Liver (tissue), 2 donors: Measurements from ENCODE around the gene BRF1.

ENCODE experiments used
- YY1 ChIP-seq: IDR thresholded peaks from 2 replicates; pipeline ENCODE4 v1.6.1; 2016; ENCODE audit warnings: antibody characterized with exemption, mild to moderate bottlenecking
- TF ChIP-seq, protein P1 (sequence below): IDR thresholded peaks from 2 replicates; pipeline ENCODE4 v1.6.1; 2016; ENCODE audit warnings: antibody characterized with exemption, mild to moderate bottlenecking
- TF ChIP-seq, protein P2 (sequence below): fragments of 150-350 bp; IDR thresholded peaks from 2 replicates; pipeline ENCODE4 v1.5.1; 2017; ENCODE audit warnings: improper control_type of control experiment, low read depth, low read length; ENCODE audit not compliant: missing input control
- donor health status: healthy.

DNA sequence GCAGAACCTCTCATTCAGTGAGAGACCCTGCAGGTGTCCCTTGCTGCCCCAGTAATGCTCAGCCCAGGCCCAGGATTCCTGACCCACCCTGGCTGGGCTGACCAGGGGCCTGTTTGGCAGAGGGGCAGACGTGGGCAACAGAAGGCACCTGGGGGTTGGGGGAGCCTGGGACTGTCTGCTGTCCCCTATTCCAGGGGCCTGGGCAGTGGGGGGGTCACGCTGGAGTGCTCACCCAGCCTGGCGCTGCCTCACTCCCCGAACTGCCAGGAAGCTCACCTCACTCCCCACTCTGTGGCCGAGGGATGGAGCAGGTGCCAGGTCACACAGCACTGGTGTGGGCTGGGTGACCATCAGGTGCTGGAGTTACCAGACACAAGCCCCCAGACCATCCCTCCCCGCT is 97.1 kb downstream of the BRF1 start:
- TF ChIP-seq, protein P1, sequence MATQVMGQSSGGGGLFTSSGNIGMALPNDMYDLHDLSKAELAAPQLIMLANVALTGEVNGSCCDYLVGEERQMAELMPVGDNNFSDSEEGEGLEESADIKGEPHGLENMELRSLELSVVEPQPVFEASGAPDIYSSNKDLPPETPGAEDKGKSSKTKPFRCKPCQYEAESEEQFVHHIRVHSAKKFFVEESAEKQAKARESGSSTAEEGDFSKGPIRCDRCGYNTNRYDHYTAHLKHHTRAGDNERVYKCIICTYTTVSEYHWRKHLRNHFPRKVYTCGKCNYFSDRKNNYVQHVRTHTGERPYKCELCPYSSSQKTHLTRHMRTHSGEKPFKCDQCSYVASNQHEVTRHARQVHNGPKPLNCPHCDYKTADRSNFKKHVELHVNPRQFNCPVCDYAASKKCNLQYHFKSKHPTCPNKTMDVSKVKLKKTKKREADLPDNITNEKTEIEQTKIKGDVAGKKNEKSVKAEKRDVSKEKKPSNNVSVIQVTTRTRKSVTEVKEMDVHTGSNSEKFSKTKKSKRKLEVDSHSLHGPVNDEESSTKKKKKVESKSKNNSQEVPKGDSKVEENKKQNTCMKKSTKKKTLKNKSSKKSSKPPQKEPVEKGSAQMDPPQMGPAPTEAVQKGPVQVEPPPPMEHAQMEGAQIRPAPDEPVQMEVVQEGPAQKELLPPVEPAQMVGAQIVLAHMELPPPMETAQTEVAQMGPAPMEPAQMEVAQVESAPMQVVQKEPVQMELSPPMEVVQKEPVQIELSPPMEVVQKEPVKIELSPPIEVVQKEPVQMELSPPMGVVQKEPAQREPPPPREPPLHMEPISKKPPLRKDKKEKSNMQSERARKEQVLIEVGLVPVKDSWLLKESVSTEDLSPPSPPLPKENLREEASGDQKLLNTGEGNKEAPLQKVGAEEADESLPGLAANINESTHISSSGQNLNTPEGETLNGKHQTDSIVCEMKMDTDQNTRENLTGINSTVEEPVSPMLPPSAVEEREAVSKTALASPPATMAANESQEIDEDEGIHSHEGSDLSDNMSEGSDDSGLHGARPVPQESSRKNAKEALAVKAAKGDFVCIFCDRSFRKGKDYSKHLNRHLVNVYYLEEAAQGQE, result no peak
- TF ChIP-seq YY1, result no peak
- TF ChIP-seq, protein P2, sequence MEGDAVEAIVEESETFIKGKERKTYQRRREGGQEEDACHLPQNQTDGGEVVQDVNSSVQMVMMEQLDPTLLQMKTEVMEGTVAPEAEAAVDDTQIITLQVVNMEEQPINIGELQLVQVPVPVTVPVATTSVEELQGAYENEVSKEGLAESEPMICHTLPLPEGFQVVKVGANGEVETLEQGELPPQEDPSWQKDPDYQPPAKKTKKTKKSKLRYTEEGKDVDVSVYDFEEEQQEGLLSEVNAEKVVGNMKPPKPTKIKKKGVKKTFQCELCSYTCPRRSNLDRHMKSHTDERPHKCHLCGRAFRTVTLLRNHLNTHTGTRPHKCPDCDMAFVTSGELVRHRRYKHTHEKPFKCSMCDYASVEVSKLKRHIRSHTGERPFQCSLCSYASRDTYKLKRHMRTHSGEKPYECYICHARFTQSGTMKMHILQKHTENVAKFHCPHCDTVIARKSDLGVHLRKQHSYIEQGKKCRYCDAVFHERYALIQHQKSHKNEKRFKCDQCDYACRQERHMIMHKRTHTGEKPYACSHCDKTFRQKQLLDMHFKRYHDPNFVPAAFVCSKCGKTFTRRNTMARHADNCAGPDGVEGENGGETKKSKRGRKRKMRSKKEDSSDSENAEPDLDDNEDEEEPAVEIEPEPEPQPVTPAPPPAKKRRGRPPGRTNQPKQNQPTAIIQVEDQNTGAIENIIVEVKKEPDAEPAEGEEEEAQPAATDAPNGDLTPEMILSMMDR, result no peak
